GM23338 (cell line): ENCODE data around the gene CD244.
"Not testable (repeated sequence)": the region's sequence is repeated elsewhere in the genome, so short reads cannot be mapped to it uniquely, and the experiment has no call there.

ENCODE experiments used
- CREB1 ChIP-seq: fragments of 250-450 bp; sonication (Bioruptor Pico); IDR thresholded peaks from 2 replicates; pipeline ENCODE4 v1.5.0; 2020; ENCODE audit warnings: low read depth, mild to moderate bottlenecking, moderate library complexity
- CTCF ChIP-seq, 2 experiments: fragments of 200-600 bp in 1 of 2; sonication (generic) in 1 of 2; conservative IDR thresholded peaks; 2 replicates each; pipeline versions ENCODE4 v1.5.1 to v1.6.1; 2016 to 2017; ENCODE audit warnings: antibody characterized with exemption in 2 of 2, low read depth in 2 of 2, mild to moderate bottlenecking in 2 of 2, moderate library complexity in 1 of 2
- EZH2 ChIP-seq: fragments of 200-600 bp; sonication (generic); IDR thresholded peaks from one replicate; pipeline ENCODE4 v1.8.0; 2017; ENCODE audit warnings: antibody characterized with exemption, mild to moderate bottlenecking, low read depth; ENCODE audit not compliant: unreplicated experiment
- EZH2phosphoT487 ChIP-seq: fragments of 200-600 bp; sonication (generic); IDR thresholded peaks from one replicate; pipeline ENCODE4 v1.8.1; 2018; ENCODE audit warnings: antibody characterized with exemption; ENCODE audit not compliant: unreplicated experiment
- JUNB ChIP-seq: IDR thresholded peaks from one replicate; pipeline ENCODE4 v1.6.1; 2016; ENCODE audit warnings: antibody characterized with exemption; ENCODE audit not compliant: unreplicated experiment
- POLR2AphosphoS5 ChIP-seq: IDR thresholded peaks from 2 replicates; pipeline ENCODE4 v1.6.1; 2016; ENCODE audit warnings: antibody characterized with exemption, low read depth
- TF ChIP-seq, protein P1 (sequence below): IDR thresholded peaks from one replicate; pipeline ENCODE4 v1.6.1; 2018; ENCODE audit warnings: antibody characterized with exemption; ENCODE audit not compliant: unreplicated experiment

- TF ChIP-seq CTCF (conservative IDR thresholded peaks at IDR 0.05; ENCODE audit: low read depth in 2 of 2); POLR2AphosphoS5; EZH2; CREB1 (CRISPR knock-in tag); EZH2phosphoT487; JUNB: not testable (repeated sequence)
- TF ChIP-seq, protein P1, sequence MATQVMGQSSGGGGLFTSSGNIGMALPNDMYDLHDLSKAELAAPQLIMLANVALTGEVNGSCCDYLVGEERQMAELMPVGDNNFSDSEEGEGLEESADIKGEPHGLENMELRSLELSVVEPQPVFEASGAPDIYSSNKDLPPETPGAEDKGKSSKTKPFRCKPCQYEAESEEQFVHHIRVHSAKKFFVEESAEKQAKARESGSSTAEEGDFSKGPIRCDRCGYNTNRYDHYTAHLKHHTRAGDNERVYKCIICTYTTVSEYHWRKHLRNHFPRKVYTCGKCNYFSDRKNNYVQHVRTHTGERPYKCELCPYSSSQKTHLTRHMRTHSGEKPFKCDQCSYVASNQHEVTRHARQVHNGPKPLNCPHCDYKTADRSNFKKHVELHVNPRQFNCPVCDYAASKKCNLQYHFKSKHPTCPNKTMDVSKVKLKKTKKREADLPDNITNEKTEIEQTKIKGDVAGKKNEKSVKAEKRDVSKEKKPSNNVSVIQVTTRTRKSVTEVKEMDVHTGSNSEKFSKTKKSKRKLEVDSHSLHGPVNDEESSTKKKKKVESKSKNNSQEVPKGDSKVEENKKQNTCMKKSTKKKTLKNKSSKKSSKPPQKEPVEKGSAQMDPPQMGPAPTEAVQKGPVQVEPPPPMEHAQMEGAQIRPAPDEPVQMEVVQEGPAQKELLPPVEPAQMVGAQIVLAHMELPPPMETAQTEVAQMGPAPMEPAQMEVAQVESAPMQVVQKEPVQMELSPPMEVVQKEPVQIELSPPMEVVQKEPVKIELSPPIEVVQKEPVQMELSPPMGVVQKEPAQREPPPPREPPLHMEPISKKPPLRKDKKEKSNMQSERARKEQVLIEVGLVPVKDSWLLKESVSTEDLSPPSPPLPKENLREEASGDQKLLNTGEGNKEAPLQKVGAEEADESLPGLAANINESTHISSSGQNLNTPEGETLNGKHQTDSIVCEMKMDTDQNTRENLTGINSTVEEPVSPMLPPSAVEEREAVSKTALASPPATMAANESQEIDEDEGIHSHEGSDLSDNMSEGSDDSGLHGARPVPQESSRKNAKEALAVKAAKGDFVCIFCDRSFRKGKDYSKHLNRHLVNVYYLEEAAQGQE = not testable (repeated sequence)
Observed at GRCh38 chr1:160867651-160868050, 5.0 kb upstream of the CD244 start.
